Peyer's patch (tissue), 4 donors: ENCODE measurements around the gene NHERF1. TPM values are rescaled to one million over a fixed set of nuclear protein-coding genes. Genes with fewer than 3 reads are reported as not detected.

Source experiments
- DNase-seq, 3 donors: peaks; one replicate each; pipeline ENCODE4 v3.0.0-alpha.2; 2017 to 2019
- H3K27ac ChIP-seq, 4 donors: fragments of 200-600 bp; sonication (generic); one replicate each; pipeline ENCODE4 v1.5.1; 2016 to 2019
- H3K27me3 ChIP-seq, 2 donors: fragments of 200-600 bp; sonication (generic); one replicate each; pipeline ENCODE4 v1.5.1; 2019
- H3K36me3 ChIP-seq, 3 donors: fragments of 200-600 bp; sonication (generic); one replicate each; pipeline ENCODE4 v1.5.1; 2016 to 2019
- H3K4me1 ChIP-seq, 4 donors: fragments of 200-600 bp; sonication (generic); one replicate each; pipeline ENCODE4 v1.5.1; 2016 to 2019
- H3K4me3 ChIP-seq, 4 donors: fragments of 200-600 bp; sonication (generic); 1 replicate in 3 of 4; 2 replicates in 1 of 4; pipeline ENCODE4 v1.5.1; 2016 to 2019; ENCODE audit warnings: mild to moderate bottlenecking in 1 of 4
- H3K9me3 ChIP-seq, 4 donors: fragments of 200-600 bp; sonication (generic); one replicate each; pipeline ENCODE4 v1.5.1; 2016 to 2019; ENCODE audit warnings: mild to moderate bottlenecking in 1 of 4
- CTCF ChIP-seq, 6 experiments: fragments of 450-650 bp in 4 of 6; fragments of 200-600 bp in 2 of 6; sonication (generic) in 1 of 6; IDR thresholded peaks; one replicate each; pipeline ENCODE4 v1.5.1; 2017 to 2019; ENCODE audit warnings: antibody characterized with exemption in 6 of 6, mild to moderate bottlenecking in 3 of 6, moderate library complexity in 1 of 6
- POLR2A ChIP-seq, 2 donors: fragments of 450-650 bp; IDR thresholded peaks; one replicate each; pipeline ENCODE4 v1.5.1; 2017; ENCODE audit warnings: antibody characterized with exemption in 2 of 2, mild to moderate bottlenecking in 2 of 2, moderate library complexity in 2 of 2
- total RNA-seq, 4 donors: library from RNA; depleted of rRNA; stranded (reverse); fragments of >200 nt; gene quantifications; one replicate each; pipeline ENCODE4 v1.1.0, GENCODE V29; 2016

NHERF1 gene
- total RNA-seq, 4 donors from 2014 or later: 121 to 600 (median 488) TPM

GRCh38 chr17:74756891-74757290, 8.5 kb downstream of the NHERF1 start:
- H3K27ac ChIP-seq: peak overlapping the region; percentile 31 to 88 (median 55)
- H3K4me1 ChIP-seq: peaks cover 35 to 96% (median 45%) of the 10 kb centered on the region in 4 donors
- peaks cover 0 to 4% (median 0%) of the 10 kb centered on the region in 3 donors for H3K36me3 ChIP-seq
- no peaks in the 10 kb centered on the region for H3K9me3 ChIP-seq
- H3K4me3 ChIP-seq: no peak overlapping the region
- DNase-seq: no peak
- TF ChIP-seq POLR2A (IDR thresholded peaks at IDR 0.05): no peak
- no peak for TF ChIP-seq CTCF (IDR thresholded peaks at IDR 0.05)
- no peaks in the 10 kb centered on the region for H3K27me3 ChIP-seq

GRCh38 chr17:74757502-74757901, 9.1 kb downstream of the NHERF1 start:
- H3K27me3 ChIP-seq: no peaks in the 10 kb centered on the region
- DNase-seq: peak in 1 of 3 donors; percentile 64
- peak overlapping the region in 2 of 4 donors; percentile 25 to 32 for H3K4me3 ChIP-seq
- H3K4me1 ChIP-seq: peaks cover 35 to 91% (median 42%) of the 10 kb centered on the region in 4 donors
- H3K27ac ChIP-seq: peak overlapping the region; percentile 31 to 88 (median 55)
- H3K9me3 ChIP-seq: no peaks in the 10 kb centered on the region
- H3K36me3 ChIP-seq: peaks cover 0 to 4% (median 0%) of the 10 kb centered on the region in 3 donors
- TF ChIP-seq POLR2A (IDR thresholded peaks at IDR 0.05) (no peak), CTCF (IDR thresholded peaks at IDR 0.05) (no peak)

- peaks cover 0 to 4% (median 0%) of the 10 kb centered on the region in 3 donors for H3K36me3 ChIP-seq
- H3K4me1 ChIP-seq: peaks cover 36 to 87% (median 40%) of the 10 kb centered on the region in 4 donors
- H3K27me3 ChIP-seq: no peaks in the 10 kb centered on the region
- H3K27ac ChIP-seq: peak overlapping the region; percentile 36 to 88 (median 68)
- no peaks in the 10 kb centered on the region for H3K9me3 ChIP-seq
- H3K4me3 ChIP-seq: peak overlapping the region in 2 of 4 donors; percentile 26 to 32
- TF ChIP-seq POLR2A (IDR thresholded peaks at IDR 0.05) (no peak), CTCF (IDR thresholded peaks at IDR 0.05) (no peak)
- DNase-seq: peak in 1 of 3 donors; percentile 74
Measured at GRCh38 chr17:74757931-74758847, 9.8 kb downstream of the NHERF1 start.

GRCh38 chr17:74758848-74759168, 10.4 kb downstream of the NHERF1 start:
- no peak for TF ChIP-seq CTCF (IDR thresholded peaks at IDR 0.05)
- no peak for TF ChIP-seq POLR2A (IDR thresholded peaks at IDR 0.05)
- H3K27ac ChIP-seq: peak overlapping the region; percentile 36 to 88 (median 68)
- no peaks in the 10 kb centered on the region for H3K27me3 ChIP-seq
- peaks cover 36 to 86% (median 41%) of the 10 kb centered on the region in 4 donors for H3K4me1 ChIP-seq
- peak overlapping the region in 2 of 4 donors; percentile 26 to 32 for H3K4me3 ChIP-seq
- peak in 2 of 3 donors; percentile 75 to 77 for DNase-seq
- H3K36me3 ChIP-seq: peaks cover 0 to 4% (median 0%) of the 10 kb centered on the region in 3 donors
- H3K9me3 ChIP-seq: no peaks in the 10 kb centered on the region

- Histone ChIP-seq H3K4me3 (peak overlapping the region in 2 of 4 donors; percentile 26 to 32), H3K27me3 (no peaks in the 10 kb centered on the region), H3K9me3 (no peaks in the 10 kb centered on the region), H3K36me3 (peaks cover 0 to 4% (median 0%) of the 10 kb centered on the region in 3 donors), H3K27ac (peak overlapping the region; percentile 36 to 88 (median 68)), H3K4me1 (peaks cover 36 to 85% (median 41%) of the 10 kb centered on the region in 4 donors)
- peak; percentile 63 to 84 (median 76) for DNase-seq
- TF ChIP-seq POLR2A (IDR thresholded peaks at IDR 0.05): no peak
- TF ChIP-seq CTCF (IDR thresholded peaks at IDR 0.05): peak in 4 of 6 experiments; percentile 3 to 31 (median 18)
Measured at GRCh38 chr17:74759243-74759801, 10.9 kb downstream of the NHERF1 start.
